NCI-H1092 (cell line): ENCODE measurements around the gene TBC1D22A.

Experiments
- DNase-seq: peaks from one replicate; lab custom pipeline; 2025; lab: John Stamatoyannopoulos, UW

TBC1D22A gene

GRCh38 chr22:46887978-46888377, 125.5 kb downstream of the TBC1D22A start:
- DNase-seq = no peak

- no peak for DNase-seq
Measured at GRCh38 chr22:46890819-46891218, 128.4 kb downstream of the TBC1D22A start.

- DNase-seq = no peak
Measured at GRCh38 chr22:46891382-46891951, 129.0 kb downstream of the TBC1D22A start.

GRCh38 chr22:46892866-46893265, 130.4 kb downstream of the TBC1D22A start:
- DNase-seq = no peak

DNA sequence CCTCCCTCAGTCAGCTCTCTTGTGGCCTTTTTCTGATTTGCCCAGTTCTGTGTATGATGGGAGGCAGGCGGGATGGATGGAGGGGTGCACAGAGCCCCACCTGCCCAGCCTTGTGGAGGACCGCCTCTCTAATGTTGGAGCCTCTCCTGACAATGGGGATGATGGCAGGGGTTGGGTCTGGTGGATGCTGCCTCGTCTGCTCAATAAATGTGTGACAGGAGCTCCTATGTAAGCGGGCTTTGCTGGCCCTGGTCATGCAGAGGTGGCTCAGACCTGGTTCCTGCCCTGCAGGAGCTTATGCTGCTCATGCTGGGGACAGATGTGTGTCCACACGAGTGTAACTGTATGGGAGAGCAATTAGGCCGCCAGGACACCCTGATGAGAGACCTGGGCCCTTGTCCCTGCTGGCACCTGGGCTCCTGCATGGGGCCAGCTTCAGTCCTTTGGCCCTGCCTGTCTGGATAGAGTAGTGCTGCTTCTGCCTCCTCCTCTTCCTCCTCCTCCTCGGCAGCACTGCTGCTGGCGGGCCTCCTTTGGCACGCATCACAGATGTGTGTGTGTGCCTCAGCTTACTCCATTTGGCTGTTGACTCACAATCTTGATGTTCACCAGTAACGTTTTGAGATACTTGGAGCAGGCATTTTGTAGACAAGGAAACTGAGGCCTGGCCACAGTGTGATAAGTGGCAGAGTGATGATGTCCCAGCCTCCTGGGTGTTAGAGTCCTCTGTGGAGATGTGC, 131.0 kb downstream of the TBC1D22A start:
- DNase-seq = no peak

- no peak for DNase-seq
Measured at GRCh38 chr22:46894081-46894671, 131.7 kb downstream of the TBC1D22A start.

DNA sequence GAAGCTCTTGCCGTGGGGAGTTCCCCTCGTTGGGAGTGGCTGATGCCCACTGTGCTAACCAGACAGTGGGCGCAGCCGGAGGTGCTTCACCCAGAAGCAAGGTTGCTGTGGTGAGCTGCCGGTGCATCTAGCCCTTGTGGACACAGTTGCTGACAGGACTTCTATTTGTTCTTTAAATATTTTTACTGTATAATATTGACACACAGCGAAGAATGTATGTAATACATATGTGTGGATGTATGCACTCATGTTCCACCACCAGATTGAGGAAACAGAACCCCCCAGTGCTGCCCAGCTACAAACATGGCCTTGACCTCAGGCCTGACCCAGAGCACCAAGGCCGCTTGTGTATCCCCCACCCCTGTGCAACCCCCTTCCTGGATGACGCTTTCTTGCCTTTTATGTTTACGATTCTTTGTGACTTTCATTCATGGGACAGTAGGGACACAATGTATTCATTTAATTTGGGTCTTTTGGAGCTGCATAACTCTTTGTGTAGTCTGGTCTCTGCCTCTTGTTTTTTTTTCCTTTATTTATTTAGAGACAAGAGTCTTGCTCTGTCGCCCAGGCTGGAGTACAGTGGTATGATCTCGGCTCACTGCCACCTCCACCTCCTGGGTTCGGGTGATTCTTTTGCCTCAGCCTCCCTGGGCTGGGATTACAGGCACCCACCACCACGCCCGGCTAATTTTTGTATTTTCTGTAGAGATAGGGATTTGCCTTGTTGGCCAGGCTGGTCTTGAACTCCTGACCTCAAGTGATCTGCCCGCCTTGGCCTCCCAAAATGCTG, 132.6 kb downstream of the TBC1D22A start:
- no peak for DNase-seq

DNA sequence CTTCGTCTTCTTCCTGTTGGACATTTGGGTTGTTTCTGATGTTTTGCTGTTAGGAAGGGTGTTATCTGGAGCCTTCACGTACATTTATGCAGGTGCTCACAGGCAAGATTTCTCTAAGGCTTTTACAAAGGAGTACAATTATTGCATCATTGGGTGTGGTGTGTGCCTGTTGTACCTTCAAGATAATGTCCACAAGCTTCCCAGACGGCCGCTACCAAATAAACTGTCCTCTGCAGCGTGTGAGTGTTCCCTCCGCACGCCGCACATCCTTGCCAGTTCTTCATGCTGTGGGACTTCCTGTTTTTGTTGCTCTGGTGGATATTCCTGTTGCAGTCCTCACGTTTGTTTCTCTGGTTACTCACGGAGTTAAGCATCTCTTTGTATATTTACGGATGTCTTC, 133.3 kb downstream of the TBC1D22A start:
- DNase-seq = no peak

- DNase-seq = no peak
Measured at GRCh38 chr22:46896166-46896565, 133.7 kb downstream of the TBC1D22A start.

GRCh38 chr22:46896568-46897245, 134.3 kb downstream of the TBC1D22A start:
- no peak for DNase-seq

DNA sequence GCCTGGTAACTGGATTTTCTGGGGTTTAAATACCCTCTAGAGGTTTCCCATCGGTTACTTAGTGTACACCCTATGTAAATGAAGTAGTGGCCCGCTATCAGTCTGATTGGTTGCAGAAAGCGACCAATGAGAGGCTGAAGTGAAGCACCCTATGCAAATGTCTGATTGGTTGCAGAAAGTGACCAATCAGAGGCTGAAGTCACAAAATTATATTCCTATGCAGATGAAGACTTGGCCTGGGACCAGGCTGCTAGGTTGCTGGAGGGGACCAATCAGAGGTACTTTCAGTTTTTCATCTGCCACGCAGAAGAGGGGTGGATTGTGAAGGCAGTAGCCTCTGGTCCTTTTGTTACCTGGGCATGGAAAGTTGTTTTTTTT, 134.8 kb downstream of the TBC1D22A start:
- no peak for DNase-seq

DNA sequence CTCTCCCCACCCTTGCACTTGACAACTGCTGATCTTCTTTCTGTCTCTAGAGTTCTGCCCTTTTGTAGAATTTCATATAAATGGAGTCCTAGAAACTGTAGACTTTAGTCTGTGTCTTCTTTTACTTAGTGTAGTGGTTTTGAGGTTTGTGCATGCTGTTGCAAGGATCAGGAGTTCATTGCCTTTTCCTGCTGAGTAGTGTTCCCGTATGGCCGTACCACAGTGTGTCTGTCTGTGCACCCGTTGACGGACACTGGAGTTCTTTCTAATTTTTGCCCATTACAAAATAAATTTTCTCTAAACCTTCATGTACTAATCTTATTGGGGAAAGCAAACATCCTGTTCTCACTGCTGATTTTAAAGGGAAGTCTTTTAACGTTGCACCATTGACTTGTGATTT, 138.1 kb downstream of the TBC1D22A start:
- no peak for DNase-seq

DNA sequence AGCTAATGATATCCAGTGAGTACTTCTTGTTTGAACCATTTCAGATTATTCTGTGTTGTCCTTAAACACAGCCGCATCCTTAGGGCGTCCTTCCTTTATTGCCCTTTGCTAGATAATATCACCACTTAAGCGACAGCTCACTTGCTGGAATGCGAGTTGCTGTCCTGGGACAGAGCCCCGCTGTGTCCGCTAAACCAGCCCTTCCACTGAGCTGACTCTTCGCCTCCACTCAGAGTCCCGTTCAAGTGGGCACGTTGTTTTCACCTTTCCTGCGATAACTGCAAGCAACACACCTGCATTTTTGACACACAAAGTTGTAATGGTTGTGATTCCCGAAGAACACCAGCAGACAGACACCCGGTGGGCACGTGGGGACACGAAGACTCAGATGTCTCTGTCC, 140.0 kb downstream of the TBC1D22A start:
- DNase-seq = no peak

DNA sequence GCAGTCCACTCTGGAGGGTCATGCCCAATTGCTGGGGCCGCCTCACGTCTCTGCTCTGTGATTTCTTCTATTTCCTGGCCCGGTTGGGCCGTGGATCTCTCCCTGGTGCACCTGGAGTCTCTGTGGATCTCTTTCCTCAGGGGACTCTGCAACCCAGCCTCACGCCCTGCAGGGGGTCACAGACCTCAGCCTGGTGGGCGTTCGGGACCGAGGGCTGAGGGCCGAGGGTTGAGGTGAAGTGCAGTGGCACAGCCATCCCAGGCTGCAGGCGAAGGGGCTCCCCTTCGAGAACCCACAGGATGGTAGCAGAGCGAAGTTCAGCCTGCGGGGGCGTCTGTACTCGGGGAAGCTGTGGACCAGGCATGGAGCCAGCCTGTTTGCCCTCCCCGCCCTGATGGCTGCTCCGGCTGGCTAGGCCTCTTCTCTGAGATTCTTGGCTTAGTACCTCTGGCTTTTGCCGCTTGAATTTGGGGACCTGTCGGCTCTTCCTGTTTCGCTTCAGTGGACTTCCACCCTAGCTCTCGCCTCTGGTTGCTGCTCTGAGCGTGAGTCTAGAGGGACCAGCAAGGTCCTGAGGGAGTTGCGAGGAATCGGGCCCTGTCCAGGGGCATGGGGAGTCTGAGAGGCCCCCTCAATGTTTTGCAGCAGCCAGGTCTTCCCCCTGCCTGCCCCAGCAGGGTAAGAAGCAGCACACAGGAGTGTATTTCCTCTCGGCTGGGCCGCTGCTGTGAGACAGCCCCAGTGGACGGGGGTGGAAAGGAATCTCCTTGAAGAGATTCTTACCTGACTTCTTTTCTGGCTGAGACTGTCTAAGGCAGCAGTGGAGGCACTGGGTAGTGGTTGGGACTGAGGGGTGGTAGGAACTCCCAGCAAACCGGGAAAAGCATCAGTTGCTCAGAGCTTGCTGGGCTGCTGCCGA, 140.8 kb downstream of the TBC1D22A start:
- DNase-seq = no peak

DNA sequence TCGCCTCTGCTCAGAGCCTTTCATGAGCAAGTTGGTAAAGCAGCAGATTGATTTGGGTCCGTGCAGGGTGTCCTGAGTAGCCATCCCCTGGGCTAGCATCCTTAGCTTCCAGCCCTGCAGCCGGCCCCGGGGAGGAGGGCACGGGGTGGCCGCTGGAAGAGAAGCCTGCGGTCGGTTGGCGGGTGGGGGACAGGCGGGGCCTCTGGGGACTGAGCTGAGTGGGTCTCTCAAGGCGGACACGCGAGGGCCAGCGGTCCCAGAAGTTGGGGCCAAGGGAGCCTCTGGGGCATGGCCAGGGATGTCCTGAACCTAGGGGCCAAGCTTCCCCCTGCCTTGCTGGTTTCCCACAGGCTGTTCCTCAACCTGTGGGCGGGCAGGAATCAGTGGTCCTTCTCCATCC, 143.0 kb downstream of the TBC1D22A start:
- no peak for DNase-seq

DNA sequence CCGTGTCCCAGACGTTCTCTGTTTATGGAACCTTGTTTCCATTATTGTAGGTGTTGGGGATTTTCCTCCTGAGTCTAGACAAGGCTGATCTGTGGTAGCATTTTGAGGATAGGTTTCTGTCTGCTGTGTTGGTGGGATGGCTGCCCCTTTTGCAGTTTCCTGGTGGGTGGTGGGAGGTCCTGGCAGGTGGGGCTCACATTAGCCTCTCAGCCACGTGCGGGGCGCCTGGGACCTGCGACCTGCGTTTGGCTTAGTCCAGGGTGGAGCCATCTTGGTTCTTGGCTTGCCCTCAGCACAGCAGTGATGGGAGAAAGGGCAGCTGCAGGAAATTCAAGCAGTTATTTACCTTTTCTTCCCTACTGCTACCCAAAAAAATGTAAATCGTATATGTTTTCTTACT, 143.4 kb downstream of the TBC1D22A start:
- no peak for DNase-seq

DNA sequence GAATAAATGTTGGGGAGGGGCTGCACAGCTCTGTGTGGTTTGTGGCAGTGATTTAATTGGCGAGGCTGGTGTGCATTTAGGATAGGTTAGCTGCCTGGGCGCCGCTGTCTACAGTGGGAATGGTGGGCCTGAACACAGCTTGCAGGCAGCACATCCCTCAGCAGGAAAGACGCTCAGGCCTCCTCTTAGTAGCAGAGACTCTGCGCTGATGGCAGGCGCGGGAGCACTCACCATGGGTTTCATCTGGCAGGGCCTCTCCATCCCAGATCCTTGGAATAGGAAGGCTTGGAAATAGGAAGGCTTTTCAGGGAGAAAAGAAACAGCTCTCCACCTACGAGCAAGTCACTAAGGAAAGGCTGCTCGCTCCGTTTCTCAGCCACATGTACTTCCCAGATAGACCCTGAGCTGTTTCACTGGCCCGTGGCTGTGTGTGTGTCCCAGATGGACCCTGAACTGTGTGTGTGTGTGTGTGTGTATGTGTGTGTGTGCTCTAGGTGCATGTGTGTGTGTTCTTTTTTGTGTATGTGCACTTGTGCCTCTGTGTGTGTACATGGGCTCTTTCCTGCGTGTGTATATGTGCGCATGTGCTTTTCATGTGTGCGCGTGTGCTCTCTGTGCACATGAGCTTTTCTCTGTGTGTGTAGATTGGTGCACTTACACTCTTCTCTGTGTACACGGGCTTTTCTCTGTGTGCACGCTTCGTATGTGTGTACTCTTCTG, 144.0 kb downstream of the TBC1D22A start:
- DNase-seq = no peak

DNA sequence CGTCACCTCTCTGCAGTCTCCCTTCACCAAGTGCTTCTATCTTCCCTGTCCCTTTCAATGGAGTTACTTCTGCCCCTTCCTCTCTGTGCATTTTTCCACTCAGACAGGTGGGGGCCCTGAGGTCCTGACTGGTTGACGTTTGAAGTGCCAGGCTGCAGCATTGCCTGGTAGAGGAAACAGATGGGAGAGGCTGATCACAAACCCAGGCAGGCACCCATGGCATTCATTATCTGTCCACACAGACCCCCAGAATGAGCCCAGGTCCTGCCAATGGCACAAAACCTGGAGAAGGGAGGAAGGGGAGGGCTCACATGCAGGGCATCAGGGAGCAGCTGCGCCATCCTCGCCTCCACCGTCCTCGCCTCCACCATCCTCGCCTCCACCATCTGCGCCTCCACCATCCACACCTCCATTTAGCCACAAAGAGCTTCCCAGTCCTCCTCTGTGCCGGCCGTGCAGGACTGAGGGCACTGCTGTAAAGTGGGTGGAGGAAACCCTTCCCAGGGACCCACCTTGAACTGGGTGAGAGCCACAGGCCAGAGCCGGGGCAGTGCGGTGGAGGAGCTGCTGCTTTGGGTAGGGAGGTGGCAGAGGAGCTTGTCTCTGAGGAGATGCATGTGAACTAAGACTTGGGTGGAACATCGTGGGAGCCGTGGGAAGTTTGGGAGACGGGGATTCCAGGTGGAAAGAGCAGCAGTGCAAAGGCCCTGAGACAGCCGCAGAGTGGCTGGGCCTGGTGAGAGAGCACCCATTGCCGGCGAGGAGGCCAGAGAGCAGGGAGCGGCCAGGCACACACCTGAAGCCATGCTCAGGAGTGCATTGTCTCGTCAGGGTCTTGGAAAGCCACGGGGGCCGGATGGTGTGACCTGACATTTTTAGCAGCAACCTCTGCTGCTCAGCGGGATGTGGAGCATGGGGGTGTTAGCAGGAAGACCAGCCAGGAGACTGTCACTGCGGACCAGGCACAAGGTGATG, 145.1 kb downstream of the TBC1D22A start:
- DNase-seq = no peak

DNA sequence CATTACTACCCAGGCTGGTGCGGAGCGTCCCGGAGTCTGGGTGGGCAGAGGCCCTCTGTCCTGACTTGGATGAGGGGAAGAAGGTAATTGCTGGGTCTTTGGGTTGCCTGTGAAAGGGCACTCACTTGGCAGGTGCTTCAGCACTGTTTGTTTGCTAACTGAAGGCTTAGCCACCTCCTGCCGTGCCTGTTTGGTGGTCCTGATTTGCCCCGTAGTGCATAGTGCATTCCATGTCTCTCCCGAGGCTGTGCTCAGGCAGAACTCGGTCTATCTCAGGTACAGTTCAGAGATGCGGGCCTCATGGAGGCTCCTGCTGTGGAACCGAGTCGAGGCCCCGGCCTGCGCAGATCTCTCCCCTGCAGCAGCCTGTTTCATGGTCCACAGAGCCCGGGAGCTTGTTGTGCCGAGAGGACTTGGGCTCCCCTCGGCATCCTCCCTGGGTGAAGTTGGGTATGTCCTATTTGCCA, 146.2 kb downstream of the TBC1D22A start:
- DNase-seq = no peak
